HCT116 (cell line): ENCODE results near the gene MKI67.

Source experiments
- SIN3A ChIP-seq: IDR thresholded peaks from 2 replicates; pipeline ENCODE4 v1.6.1; 2012; ENCODE audit warnings: low read depth
- TF ChIP-seq, protein P1 (sequence below), 3 experiments: fragments of 200-600 bp in 1 of 3; sonication (generic) in 1 of 3; IDR thresholded peaks in 2 of 3; conservative IDR thresholded peaks in 1 of 3; 2 replicates each; pipeline ENCODE4 v1.5.1; 2012 to 2017; ENCODE audit warnings: low read depth in 2 of 3, low read length in 2 of 3, antibody characterized with exemption in 1 of 3, borderline replicate concordance in 1 of 3, control low read depth in 1 of 3, mild to moderate bottlenecking in 1 of 3, mixed read lengths in 1 of 3, mixed run types in 1 of 3, moderate library complexity in 1 of 3; ENCODE audit not compliant: insufficient read depth in 1 of 3

GRCh38 chr10:128070721-128071416 is 55.4 kb downstream of the MKI67 start:
- no peak for TF ChIP-seq SIN3A
- TF ChIP-seq, protein P1, sequence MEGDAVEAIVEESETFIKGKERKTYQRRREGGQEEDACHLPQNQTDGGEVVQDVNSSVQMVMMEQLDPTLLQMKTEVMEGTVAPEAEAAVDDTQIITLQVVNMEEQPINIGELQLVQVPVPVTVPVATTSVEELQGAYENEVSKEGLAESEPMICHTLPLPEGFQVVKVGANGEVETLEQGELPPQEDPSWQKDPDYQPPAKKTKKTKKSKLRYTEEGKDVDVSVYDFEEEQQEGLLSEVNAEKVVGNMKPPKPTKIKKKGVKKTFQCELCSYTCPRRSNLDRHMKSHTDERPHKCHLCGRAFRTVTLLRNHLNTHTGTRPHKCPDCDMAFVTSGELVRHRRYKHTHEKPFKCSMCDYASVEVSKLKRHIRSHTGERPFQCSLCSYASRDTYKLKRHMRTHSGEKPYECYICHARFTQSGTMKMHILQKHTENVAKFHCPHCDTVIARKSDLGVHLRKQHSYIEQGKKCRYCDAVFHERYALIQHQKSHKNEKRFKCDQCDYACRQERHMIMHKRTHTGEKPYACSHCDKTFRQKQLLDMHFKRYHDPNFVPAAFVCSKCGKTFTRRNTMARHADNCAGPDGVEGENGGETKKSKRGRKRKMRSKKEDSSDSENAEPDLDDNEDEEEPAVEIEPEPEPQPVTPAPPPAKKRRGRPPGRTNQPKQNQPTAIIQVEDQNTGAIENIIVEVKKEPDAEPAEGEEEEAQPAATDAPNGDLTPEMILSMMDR (IDR thresholded peaks at IDR 0.05 in 2 of 3, conservative IDR thresholded peaks at IDR 0.05 in 1 of 3; ENCODE audit: borderline replicate concordance in 1 of 3, insufficient read depth in 1 of 3, low read depth in 2 of 3, low read length in 2 of 3), result no peak
